ENCODE results near the gene TSSK3. TPM values are rescaled to one million over a fixed set of nuclear protein-coding genes. Genes with fewer than 3 reads are reported as not detected.

TSSK3 gene
- total and polyA plus RNA-seq, 2 donors: 0.28 to 2.6 TPM

DNA sequence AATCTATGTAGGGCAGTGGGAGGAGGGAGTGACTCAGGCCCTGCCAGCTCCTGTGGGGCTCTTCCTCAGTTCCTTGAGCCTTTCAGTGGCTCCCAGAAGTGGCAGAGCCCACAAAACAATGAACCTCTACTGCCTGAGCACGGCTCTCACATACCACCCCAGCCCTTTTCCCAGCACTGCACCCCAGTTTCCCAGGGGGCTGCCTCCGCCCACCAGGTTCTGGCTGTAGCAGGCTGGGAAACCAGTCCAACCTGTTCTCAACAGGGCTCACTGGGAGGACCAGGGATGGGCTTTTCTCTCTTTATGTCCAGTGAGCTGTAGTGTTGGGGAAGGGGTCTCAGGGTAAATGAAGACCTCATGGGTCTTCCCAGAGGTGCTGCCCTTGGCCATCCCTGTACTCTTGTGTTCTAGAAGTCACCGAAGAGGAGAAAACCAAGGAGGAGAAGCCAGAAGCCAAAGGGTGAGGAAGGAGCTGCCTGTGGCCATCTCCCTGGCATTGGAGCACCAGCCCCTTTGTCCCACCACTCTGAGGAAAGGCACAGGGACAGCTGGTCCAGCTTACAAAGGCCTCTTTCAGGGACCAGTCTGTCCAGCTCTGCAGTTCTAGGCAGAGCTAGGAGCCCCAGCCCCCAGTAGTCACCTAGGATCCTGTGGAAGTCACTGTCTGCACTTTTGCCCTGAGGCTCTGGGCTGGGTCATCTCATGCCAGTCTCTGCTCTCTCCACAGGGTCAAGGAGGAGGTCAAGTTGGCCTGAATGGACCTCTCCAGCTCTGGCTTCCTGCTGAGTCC lies 29.9 kb upstream of the TSSK3 start:
- DNase-seq (ENCODE audit: low read depth in 6 of 9, low spot score in 9 of 9): no peak
- 97% methylated on average over 3 of the region's 3 CpGs for WGBS
- peak overlapping the region in 1 of 2 donors; percentile 26 for H3K27ac ChIP-seq (ENCODE audit: low read depth in 1 of 2, low read length in 1 of 2)
- H3K36me3 ChIP-seq (ENCODE audit: control insufficient read depth in 2 of 2, insufficient read depth in 2 of 2, low read length in 1 of 2): peaks cover 60 to 72% of the 10 kb centered on the region in 2 donors
- no peak overlapping the region for H3K4me3 ChIP-seq (ENCODE audit: low read length in 2 of 2)
- H3K4me1 ChIP-seq (ENCODE audit: control insufficient read depth in 2 of 2, insufficient read depth in 2 of 2, low read length in 2 of 2): peaks cover 10 to 40% of the 10 kb centered on the region in 2 donors
- peaks cover 0 to 13% of the 10 kb centered on the region in 2 donors for H3K27me3 ChIP-seq (ENCODE audit: control insufficient read depth in 2 of 2, insufficient read depth in 1 of 2, low read length in 1 of 2)
- no peaks in the 10 kb centered on the region for H3K9me3 ChIP-seq (ENCODE audit: control insufficient read depth in 2 of 2, insufficient read depth in 1 of 2, low read length in 1 of 2)

DNA sequence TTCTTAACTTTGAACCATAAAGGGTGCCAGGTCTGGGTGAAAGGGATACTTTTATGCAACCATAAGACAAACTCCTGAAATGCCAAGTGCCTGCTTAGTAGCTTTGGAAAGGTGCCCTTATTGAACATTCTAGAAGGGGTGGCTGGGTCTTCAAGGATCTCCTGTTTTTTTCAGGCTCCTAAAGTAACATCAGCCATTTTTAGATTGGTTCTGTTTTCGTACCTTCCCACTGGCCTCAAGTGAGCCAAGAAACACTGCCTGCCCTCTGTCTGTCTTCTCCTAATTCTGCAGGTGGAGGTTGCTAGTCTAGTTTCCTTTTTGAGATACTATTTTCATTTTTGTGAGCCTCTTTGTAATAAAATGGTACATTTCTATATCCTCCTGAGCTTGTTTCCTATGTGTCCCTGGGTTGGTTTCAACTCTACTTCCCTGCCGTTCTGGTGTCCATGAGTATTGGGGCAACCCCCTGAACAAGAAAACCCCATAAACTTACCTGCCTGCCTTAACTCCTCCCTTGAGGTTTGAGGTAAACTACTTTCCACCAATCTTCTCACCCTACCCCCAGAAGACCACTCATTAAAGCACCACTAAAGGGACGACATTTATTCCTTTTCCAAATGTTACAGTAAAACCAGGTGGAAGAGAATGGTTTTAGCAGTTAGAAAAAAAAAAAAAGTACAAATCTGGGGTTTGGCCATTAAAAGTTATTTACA lies 28.9 kb upstream of the TSSK3 start:
- H3K4me3 ChIP-seq (ENCODE audit: low read length in 2 of 2): no peak overlapping the region
- WGBS: 91% methylated on average over 3 of the region's 3 CpGs
- DNase-seq (ENCODE audit: low read depth in 6 of 9, low spot score in 9 of 9): no peak
- H3K27ac ChIP-seq (ENCODE audit: low read depth in 1 of 2, low read length in 1 of 2): peak overlapping the region in 1 of 2 donors; percentile 15
- H3K9me3 ChIP-seq (ENCODE audit: control insufficient read depth in 2 of 2, insufficient read depth in 1 of 2, low read length in 1 of 2): no peaks in the 10 kb centered on the region
- H3K27me3 ChIP-seq (ENCODE audit: control insufficient read depth in 2 of 2, insufficient read depth in 1 of 2, low read length in 1 of 2): peaks cover 0 to 19% of the 10 kb centered on the region in 2 donors
- H3K4me1 ChIP-seq (ENCODE audit: control insufficient read depth in 2 of 2, insufficient read depth in 2 of 2, low read length in 2 of 2): peaks cover 10 to 49% of the 10 kb centered on the region in 2 donors
- H3K36me3 ChIP-seq (ENCODE audit: control insufficient read depth in 2 of 2, insufficient read depth in 2 of 2, low read length in 1 of 2): peaks cover 51 to 63% of the 10 kb centered on the region in 2 donors

DNA sequence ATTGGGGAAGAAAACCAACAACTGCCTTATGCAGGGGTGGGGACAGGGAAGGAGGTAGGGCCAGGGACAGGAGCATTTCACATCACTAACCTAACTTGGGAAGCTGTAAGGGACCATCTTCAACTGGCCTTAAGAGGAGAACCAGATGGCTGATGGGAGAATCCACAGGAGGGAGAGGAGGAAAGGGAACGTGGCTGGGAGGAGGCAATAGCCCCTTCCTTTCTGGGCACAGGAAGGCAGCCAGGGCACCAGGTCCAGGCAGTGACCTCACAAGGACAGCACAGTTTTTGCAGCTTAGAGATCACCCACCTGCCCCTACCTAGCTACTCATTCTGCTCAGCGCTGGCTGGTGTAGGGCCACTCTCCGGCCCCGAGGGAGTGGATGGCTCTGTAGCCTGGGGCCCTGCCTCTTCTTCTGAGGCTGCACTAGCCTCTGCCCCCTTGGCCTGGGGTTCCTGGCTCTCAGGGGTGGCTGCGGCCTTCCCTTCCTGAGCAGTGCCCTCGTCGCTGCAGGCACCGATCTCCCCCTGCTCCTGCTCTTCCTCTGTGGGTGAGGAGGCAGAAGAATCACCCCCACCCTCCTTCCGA lies 28.0 kb upstream of the TSSK3 start:
- WGBS: 55% methylated on average over 9 of the region's 9 CpGs
- no peaks in the 10 kb centered on the region for H3K9me3 ChIP-seq (ENCODE audit: control insufficient read depth in 2 of 2, insufficient read depth in 1 of 2, low read length in 1 of 2)
- peak overlapping the region; percentile 70 to 73 for H3K4me3 ChIP-seq (ENCODE audit: low read length in 2 of 2)
- H3K4me1 ChIP-seq (ENCODE audit: control insufficient read depth in 2 of 2, insufficient read depth in 2 of 2, low read length in 2 of 2): peaks cover 10 to 50% of the 10 kb centered on the region in 2 donors
- H3K27ac ChIP-seq (ENCODE audit: low read depth in 1 of 2, low read length in 1 of 2): peak overlapping the region in 1 of 2 donors; percentile 47
- peak in 1 of 9 donors; percentile 15 for DNase-seq (ENCODE audit: low read depth in 6 of 9, low spot score in 9 of 9)
- peaks cover 0 to 19% of the 10 kb centered on the region in 2 donors for H3K27me3 ChIP-seq (ENCODE audit: control insufficient read depth in 2 of 2, insufficient read depth in 1 of 2, low read length in 1 of 2)
- peaks cover 41 to 53% of the 10 kb centered on the region in 2 donors for H3K36me3 ChIP-seq (ENCODE audit: control insufficient read depth in 2 of 2, insufficient read depth in 2 of 2, low read length in 1 of 2)

DNA sequence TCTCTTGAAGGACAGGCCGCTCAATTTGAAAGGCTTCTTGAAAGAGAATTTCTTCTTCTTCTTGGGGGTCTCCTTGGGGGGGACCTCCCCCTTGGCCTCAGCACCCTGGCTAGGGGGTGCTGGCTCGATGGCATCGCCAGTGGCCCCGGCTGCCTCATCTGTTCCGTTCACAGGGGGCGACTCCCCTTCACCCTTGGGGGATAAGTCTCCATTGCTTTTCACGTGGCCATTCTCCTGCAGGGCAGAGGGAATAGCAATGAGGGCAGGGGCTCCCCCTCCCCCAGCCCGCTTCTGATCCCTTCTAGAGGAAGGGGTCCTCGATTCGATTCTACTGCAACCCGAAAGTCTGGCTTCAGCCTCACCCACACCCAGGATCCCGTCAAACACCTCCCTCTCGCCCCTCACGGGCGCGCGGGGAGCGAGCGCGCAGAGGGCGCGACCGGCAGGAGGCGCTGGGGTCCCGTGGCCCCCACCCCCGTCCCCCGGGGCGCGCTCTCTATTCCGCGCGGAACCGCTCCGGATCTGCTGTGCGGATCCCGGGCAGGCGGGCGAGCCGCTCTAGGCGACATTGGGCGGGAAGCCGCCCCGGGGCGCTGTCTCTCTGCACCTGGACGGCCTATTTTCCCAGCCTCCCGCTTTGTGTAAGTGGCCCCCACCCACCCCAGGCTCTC lies 27.3 kb upstream of the TSSK3 start:
- H3K36me3 ChIP-seq (ENCODE audit: control insufficient read depth in 2 of 2, insufficient read depth in 2 of 2, low read length in 1 of 2): peaks cover 35 to 47% of the 10 kb centered on the region in 2 donors
- H3K27me3 ChIP-seq (ENCODE audit: control insufficient read depth in 2 of 2, insufficient read depth in 1 of 2, low read length in 1 of 2): peaks cover 0 to 19% of the 10 kb centered on the region in 2 donors
- H3K4me1 ChIP-seq (ENCODE audit: control insufficient read depth in 2 of 2, insufficient read depth in 2 of 2, low read length in 2 of 2): peaks cover 10 to 50% of the 10 kb centered on the region in 2 donors
- H3K27ac ChIP-seq (ENCODE audit: low read depth in 1 of 2, low read length in 1 of 2): peak overlapping the region in 1 of 2 donors; percentile 47
- WGBS: 2% methylated on average over 46 of the region's 46 CpGs
- peak overlapping the region; percentile 70 to 73 for H3K4me3 ChIP-seq (ENCODE audit: low read length in 2 of 2)
- DNase-seq (ENCODE audit: low read depth in 6 of 9, low spot score in 9 of 9): peak in 7 of 9 donors; percentile 63 to 87 (median 76)
- no peaks in the 10 kb centered on the region for H3K9me3 ChIP-seq (ENCODE audit: control insufficient read depth in 2 of 2, insufficient read depth in 1 of 2, low read length in 1 of 2)

DNA sequence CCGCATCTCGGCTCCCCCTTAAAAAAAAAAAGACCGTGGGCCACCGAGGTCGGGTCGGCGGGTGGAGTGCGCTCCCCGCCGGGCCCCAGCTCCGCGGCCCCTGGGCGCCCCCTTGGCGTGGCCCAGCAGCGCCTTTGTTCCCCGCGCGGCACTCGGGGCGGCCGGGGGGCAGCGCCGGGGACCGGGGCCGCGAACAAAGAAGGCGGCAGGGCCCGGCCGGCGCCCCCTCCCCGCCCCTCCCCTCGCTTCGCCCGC lies 26.9 kb upstream of the TSSK3 start:
- Histone ChIP-seq H3K4me3 (ENCODE audit: low read length in 2 of 2) (peak overlapping the region; percentile 70 to 73), H3K27ac (ENCODE audit: low read depth in 1 of 2, low read length in 1 of 2) (no peak overlapping the region), H3K9me3 (ENCODE audit: control insufficient read depth in 2 of 2, insufficient read depth in 1 of 2, low read length in 1 of 2) (no peaks in the 10 kb centered on the region), H3K27me3 (ENCODE audit: control insufficient read depth in 2 of 2, insufficient read depth in 1 of 2, low read length in 1 of 2) (peaks cover 0 to 19% of the 10 kb centered on the region in 2 donors), H3K36me3 (ENCODE audit: control insufficient read depth in 2 of 2, insufficient read depth in 2 of 2, low read length in 1 of 2) (peaks cover 30 to 42% of the 10 kb centered on the region in 2 donors), H3K4me1 (ENCODE audit: control insufficient read depth in 2 of 2, insufficient read depth in 2 of 2, low read length in 2 of 2) (peaks cover 10 to 50% of the 10 kb centered on the region in 2 donors)
- under 1% methylated on average over 34 of the region's 34 CpGs for WGBS
- no peak for DNase-seq (ENCODE audit: low read depth in 6 of 9, low spot score in 9 of 9)

DNA sequence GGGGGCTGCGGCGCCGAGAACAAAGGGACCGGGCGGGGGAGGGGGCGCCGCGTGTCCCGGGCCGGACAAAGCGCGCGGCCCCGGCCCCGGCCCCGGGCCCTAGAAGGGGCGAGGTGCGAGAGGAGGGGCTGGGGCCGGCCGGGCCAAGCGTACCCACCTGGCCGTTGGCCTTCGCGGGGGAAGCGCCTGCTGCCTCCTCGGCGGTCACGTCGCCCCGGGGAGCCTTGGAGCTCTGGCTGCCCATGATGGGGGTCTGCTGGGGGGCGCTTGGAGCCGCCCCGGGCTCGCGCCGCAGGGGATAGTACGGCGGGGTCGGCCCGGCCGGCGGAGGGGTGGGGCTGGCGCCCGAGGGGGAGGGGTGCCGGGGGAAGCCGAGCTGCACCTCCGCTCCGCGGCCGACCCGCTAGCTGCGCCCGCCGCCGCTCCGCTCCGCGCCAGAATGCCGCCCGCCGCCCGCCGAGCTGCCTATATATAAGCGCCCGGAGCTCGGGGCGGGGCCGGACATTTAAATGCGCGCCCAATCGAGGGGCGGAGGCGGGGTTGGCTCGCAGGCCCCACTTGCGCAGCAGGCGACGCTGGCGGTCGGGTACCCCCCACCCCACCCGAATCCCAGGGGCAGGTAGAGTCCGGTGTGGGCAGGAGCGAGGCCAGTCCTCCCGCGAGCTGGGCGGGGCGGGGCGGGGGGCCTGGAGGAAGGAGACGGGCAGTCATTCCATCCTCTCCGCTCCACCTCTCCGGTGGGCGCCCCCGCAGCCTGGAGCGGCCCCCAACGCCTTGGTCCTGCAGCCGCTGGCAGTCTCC lies 26.3 kb upstream of the TSSK3 start, which contains the start of gene MARCKSL1:
Gene MARCKSL1, minus strand, starts transcription at position 444 of the 801 bp plus-strand sequence. Its CDS starts 200 bp downstream, at position 244.
- peaks cover 25 to 37% of the 10 kb centered on the region in 2 donors for H3K36me3 ChIP-seq (ENCODE audit: control insufficient read depth in 2 of 2, insufficient read depth in 2 of 2, low read length in 1 of 2)
- peak within 1 kb of the TSS; percentile 32 to 64 for H3K27ac ChIP-seq (ENCODE audit: low read depth in 1 of 2, low read length in 1 of 2)
- H3K4me1 ChIP-seq (ENCODE audit: control insufficient read depth in 2 of 2, insufficient read depth in 2 of 2, low read length in 2 of 2): peaks cover 10 to 50% of the 10 kb centered on the region in 2 donors
- DNase-seq (ENCODE audit: low read depth in 6 of 9, low spot score in 9 of 9): peak; percentile 41 to 94 (median 85)
- 2% methylated on average over 95 of the region's 95 CpGs for WGBS
- no peaks in the 10 kb centered on the region for H3K9me3 ChIP-seq (ENCODE audit: control insufficient read depth in 2 of 2, insufficient read depth in 1 of 2, low read length in 1 of 2)
- H3K27me3 ChIP-seq (ENCODE audit: control insufficient read depth in 2 of 2, insufficient read depth in 1 of 2, low read length in 1 of 2): peaks cover 0 to 19% of the 10 kb centered on the region in 2 donors
- H3K4me3 ChIP-seq (ENCODE audit: low read length in 2 of 2): peak within 1 kb of the TSS; percentile 70 to 73

DNA sequence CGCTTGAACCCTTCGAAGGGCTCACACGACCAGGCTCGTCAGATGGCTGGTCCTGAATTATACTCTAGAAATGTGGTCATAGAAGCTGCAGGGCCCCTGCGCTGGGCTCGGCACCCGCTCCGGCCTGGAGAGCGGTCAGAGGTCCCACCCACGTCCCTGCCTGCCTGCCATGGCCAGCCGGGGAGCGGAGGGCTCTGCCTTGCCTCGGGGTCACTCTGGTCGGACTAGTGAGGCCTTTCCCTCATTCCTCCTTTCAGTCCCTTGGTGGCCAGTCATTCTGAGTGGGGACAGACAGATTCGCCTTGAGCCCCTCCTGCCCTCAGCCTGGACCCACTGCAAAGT lies 25.8 kb upstream of the TSSK3 start:
- Histone ChIP-seq H3K27ac (ENCODE audit: low read depth in 1 of 2, low read length in 1 of 2) (no peak overlapping the region), H3K4me1 (ENCODE audit: control insufficient read depth in 2 of 2, insufficient read depth in 2 of 2, low read length in 2 of 2) (peaks cover 10 to 53% of the 10 kb centered on the region in 2 donors), H3K27me3 (ENCODE audit: control insufficient read depth in 2 of 2, insufficient read depth in 1 of 2, low read length in 1 of 2) (peaks cover 0 to 19% of the 10 kb centered on the region in 2 donors), H3K4me3 (ENCODE audit: low read length in 2 of 2) (peak overlapping the region; percentile 22 to 70), H3K9me3 (ENCODE audit: control insufficient read depth in 2 of 2, insufficient read depth in 1 of 2, low read length in 1 of 2) (no peaks in the 10 kb centered on the region), H3K36me3 (ENCODE audit: control insufficient read depth in 2 of 2, insufficient read depth in 2 of 2, low read length in 1 of 2) (peaks cover 19 to 31% of the 10 kb centered on the region in 2 donors)
- no peak for DNase-seq (ENCODE audit: low read depth in 6 of 9, low spot score in 9 of 9)
- 47% methylated on average over 15 of the region's 15 CpGs for WGBS

DNA sequence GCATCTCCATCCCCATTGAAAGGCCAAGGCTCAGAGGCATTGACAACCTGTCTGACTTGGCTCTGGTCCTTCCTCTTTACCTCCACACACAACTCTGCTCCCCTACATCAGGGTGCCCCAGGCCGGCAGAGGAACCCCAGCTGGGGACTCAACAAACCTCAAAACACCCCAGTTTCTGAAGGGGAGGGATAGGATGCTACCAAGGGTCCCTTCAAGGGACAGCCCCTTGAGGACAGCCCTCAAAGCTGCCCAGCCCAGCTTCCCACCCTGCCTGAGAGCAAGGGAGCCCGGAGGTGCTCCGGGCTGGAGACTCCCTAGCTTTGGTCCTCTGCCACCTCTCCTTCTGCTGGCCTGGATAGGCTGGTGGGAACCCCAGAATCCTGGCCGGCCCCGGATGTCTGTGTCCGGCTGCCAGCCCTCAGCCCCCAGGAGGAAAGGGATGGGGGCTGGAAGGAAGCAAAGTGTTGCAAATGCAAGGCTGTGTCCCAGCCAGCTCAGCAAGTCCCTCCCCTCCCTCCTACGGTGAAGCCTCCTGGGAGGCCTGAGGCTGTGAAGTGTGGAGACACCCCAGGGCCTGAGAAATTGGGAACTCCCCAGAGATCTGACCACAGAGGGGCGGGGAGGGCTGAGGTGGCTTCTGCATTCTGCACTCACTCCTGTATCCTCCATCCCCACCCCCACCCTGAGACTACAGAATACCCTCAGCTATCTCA lies 25.2 kb upstream of the TSSK3 start:
- peak overlapping the region; percentile 25 to 32 for H3K27ac ChIP-seq (ENCODE audit: low read depth in 1 of 2, low read length in 1 of 2)
- peak in 2 of 9 donors; percentile 28 to 42 for DNase-seq (ENCODE audit: low read depth in 6 of 9, low spot score in 9 of 9)
- 27% methylated on average over 8 of the region's 8 CpGs for WGBS

More for the DNA sequence above, 25.2 kb upstream of the TSSK3 start:
- peaks cover 10 to 56% of the 10 kb centered on the region in 2 donors for H3K4me1 ChIP-seq (ENCODE audit: control insufficient read depth in 2 of 2, insufficient read depth in 2 of 2, low read length in 2 of 2)
- no peak overlapping the region for H3K4me3 ChIP-seq (ENCODE audit: low read length in 2 of 2)
- H3K36me3 ChIP-seq (ENCODE audit: control insufficient read depth in 2 of 2, insufficient read depth in 2 of 2, low read length in 1 of 2): peaks cover 13 to 26% of the 10 kb centered on the region in 2 donors
- peaks cover 0 to 19% of the 10 kb centered on the region in 2 donors for H3K27me3 ChIP-seq (ENCODE audit: control insufficient read depth in 2 of 2, insufficient read depth in 1 of 2, low read length in 1 of 2)
- no peaks in the 10 kb centered on the region for H3K9me3 ChIP-seq (ENCODE audit: control insufficient read depth in 2 of 2, insufficient read depth in 1 of 2, low read length in 1 of 2)

Measured in thymus (tissue), 11 donors.